Heart left ventricle (tissue), 16 donors: ENCODE data around the gene THSD7B. TPM values are rescaled to one million over a fixed set of nuclear protein-coding genes. Genes with fewer than 3 reads are reported as not detected.

ENCODE experiments used
- ATAC-seq, 4 donors: fragments of 200-7000 bp; cut with Tn5 transposase; one replicate each; pipeline ENCODE4 v1.9.1; 2020 to 2022; ENCODE audit warnings: moderate library complexity in 4 of 4, mild to moderate bottlenecking in 3 of 4, moderate number of reproducible peaks in 1 of 4
- DNase-seq, 5 donors: peaks; one replicate each; pipeline ENCODE4 v3.0.0-alpha.2; 2020
- H3K27ac ChIP-seq, 12 donors: fragments of 200-600 bp; sonication (generic) in 4 of 12; one replicate each; pipeline versions ENCODE4 v1.5.0 to v1.8.0; 2016 to 2022; ENCODE audit warnings: mild to moderate bottlenecking in 2 of 12
- H3K27me3 ChIP-seq, 9 donors: fragments of 200-600 bp; sonication (generic) in 2 of 9; one replicate each; pipeline versions ENCODE4 v1.5.1 to v1.8.0; 2016 to 2022; ENCODE audit warnings: mild to moderate bottlenecking in 3 of 9
- H3K36me3 ChIP-seq, 9 donors: fragments of 200-600 bp; sonication (generic) in 2 of 9; one replicate each; pipeline versions ENCODE4 v1.5.0 to v1.8.0; 2018 to 2022; ENCODE audit warnings: mild to moderate bottlenecking in 2 of 9
- H3K4me1 ChIP-seq, 12 donors: fragments of 200-600 bp; sonication (generic) in 4 of 12; one replicate each; pipeline versions ENCODE4 v1.5.0 to v1.8.0; 2016 to 2022; ENCODE audit warnings: mild to moderate bottlenecking in 3 of 12
- H3K4me3 ChIP-seq, 12 donors: fragments of 200-600 bp; sonication (generic) in 4 of 12; one replicate each; pipeline versions ENCODE4 v1.5.0 to v1.8.0; 2017 to 2022; ENCODE audit warnings: mild to moderate bottlenecking in 9 of 12, moderate library complexity in 4 of 12
- H3K9me3 ChIP-seq, 12 donors: fragments of 200-600 bp; sonication (generic) in 4 of 12; one replicate each; pipeline versions ENCODE4 v1.5.0 to v1.8.0; 2016 to 2022; ENCODE audit warnings: mild to moderate bottlenecking in 1 of 12
- POLR2A ChIP-seq, 2 donors: fragments of 450-650 bp; IDR thresholded peaks; one replicate each; pipeline ENCODE4 v1.6.1; 2017; ENCODE audit warnings: antibody characterized with exemption in 2 of 2, mild to moderate bottlenecking in 2 of 2, moderate library complexity in 2 of 2
- WGBS, 4 donors: extraction: QIAGEN DNeasy Blood & Tissue Kit in 2 of 4; methylation state at CpG; one replicate each; pipeline versions ENCODE4 v1.1.5 to v1.1.7; 2013 to 2018; 5-methylcytosine and 5-hydroxymethylcytosine counted together
- intact Hi-C, 10 donors: fragments of 100-400 bp; cut with DNase I; formaldehyde crosslinking; loops; one replicate each; pipeline versions ENCODE4 v1.11.1 to v1.14.2; 2022
- polyA plus RNA-seq, 2 donors: library from polyadenylated mRNA; stranded (reverse); fragments of 200-250 nt; gene quantifications; one replicate each; pipeline ENCODE4 v1.2.3, GENCODE V29; 2013
- total RNA-seq, 9 donors: library from RNA; depleted of rRNA in 2 of 9; stranded (reverse); fragments of >200 nt in 2 of 9; fragmentation: NEBNext Ultra II Directional in 3 of 9; extraction: Animal tissue kit (Norgen Biotek cat#: 25700) in 3 of 9; gene quantifications; one replicate each; pipeline versions ENCODE4 v1.1.0 to v1.2.4, GENCODE V29; 2016 to 2023
- TF ChIP-seq, protein P1 (sequence below), 12 donors: fragments of 200-600 bp; sonication (generic) in 4 of 12; IDR thresholded peaks; one replicate each; pipeline versions ENCODE4 v1.5.0 to v1.8.0; 2018 to 2022; ENCODE audit warnings: antibody characterized with exemption in 12 of 12, mild to moderate bottlenecking in 5 of 12
- donor health status: ischemic (EF 13 %, LVEDD 7.1; RV severe dilation, severe dysfunction).
- donor health status: healthy with polysubstance abuse.
- donor health status: DM: no; HTN: yes; CAD: no.
- donor health status: DM: no; HTN: no; CAD: no.
- donor health status: ischemic (EF 25% LVEDD 6.9; RV normal size, moderate dysfunction).
- donor health status: ischemic (EF 25% LVEDD 5.7; RV mildly dilated, moderate dysfunction).
- donor health status: healthy.
- donor health status: DM: yes; HTN: yes; CAD: no.
- donor health status: ischemic (EF 35%, LVEDD 5.7; RV mildly dilated, moderate dysfunction).
- donor health status: nonischemic (EF 11% LVEDD 7.7; RV severe dilation, severe dysfunction).
- donor health status: DM: yes; HTN: yes; CAD: no.
- donor health status: PGD.
- donor health status: ischemic (EF 29% LVEDD 5.4; RV normal size, mild dysfunction).
- donor health status: nonischemic (EF 23%, LVEDD 6.1; RV moderate dilation, normal function).

Gene THSD7B
- total and polyA plus RNA-seq, 11 donors, result 0.04 to 0.43 (median 0.17) TPM

DNA sequence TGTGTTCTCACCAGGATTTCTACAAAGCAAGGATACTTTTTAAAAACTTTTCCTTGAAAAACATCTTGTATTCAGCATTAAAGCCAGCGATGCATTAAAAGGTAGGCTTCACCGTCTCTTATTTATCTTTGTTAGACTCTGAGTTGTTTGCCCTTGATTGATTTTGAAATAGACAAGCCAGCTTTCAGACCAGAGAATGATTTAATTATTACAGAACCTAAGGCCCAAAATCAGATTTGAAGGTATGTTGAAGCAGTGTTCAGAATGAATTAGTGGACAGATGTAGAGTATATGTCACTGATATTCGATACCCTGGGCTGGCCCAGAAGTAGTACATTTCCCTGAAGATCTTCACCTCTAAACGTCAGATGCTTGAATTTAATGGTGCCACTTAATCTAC lies 136.4 kb downstream of the THSD7B start:
- WGBS, 4 donors, result 68 to 82% (median 74%) methylated on average over 4 of the region's 4 CpGs
- H3K4me1 ChIP-seq, result no peaks in the 10 kb centered on the region
- no peak for ATAC-seq

DNA sequence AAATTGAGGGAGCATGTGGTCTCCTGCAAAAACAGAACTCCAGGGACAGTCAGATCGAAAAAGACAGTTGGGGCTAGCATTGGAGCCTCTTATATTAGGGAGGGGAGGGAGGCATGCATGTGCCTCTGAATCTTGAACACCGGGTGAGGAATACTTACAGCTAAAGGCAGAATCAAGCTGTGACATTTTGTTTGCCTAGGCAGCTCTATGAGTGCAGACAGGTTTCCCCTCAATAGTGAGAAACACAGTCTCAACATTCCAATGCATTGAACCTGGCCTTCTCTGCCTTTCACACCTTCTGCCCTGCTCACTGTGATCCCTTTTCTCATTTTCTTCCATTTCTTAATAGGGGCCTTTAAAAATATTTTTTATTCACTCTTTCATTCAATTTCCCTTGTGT lies 140.4 kb downstream of the THSD7B start:
- ATAC-seq (no peak), DNase-seq (no peak)
- 54 to 63% (median 59%) methylated on average over 2 of the region's 2 CpGs for WGBS, 4 donors
- intact Hi-C loops, result loop anchor here in 1 of 10 donors (5.0 kb wide), 1 partner anchor 717 kb away; no protein-coding TSS in a partner anchor
- TF ChIP-seq, protein P1, sequence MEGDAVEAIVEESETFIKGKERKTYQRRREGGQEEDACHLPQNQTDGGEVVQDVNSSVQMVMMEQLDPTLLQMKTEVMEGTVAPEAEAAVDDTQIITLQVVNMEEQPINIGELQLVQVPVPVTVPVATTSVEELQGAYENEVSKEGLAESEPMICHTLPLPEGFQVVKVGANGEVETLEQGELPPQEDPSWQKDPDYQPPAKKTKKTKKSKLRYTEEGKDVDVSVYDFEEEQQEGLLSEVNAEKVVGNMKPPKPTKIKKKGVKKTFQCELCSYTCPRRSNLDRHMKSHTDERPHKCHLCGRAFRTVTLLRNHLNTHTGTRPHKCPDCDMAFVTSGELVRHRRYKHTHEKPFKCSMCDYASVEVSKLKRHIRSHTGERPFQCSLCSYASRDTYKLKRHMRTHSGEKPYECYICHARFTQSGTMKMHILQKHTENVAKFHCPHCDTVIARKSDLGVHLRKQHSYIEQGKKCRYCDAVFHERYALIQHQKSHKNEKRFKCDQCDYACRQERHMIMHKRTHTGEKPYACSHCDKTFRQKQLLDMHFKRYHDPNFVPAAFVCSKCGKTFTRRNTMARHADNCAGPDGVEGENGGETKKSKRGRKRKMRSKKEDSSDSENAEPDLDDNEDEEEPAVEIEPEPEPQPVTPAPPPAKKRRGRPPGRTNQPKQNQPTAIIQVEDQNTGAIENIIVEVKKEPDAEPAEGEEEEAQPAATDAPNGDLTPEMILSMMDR (IDR thresholded peaks at IDR 0.05), result no peak
- no peak for TF ChIP-seq POLR2A (IDR thresholded peaks at IDR 0.05)
- no peaks in the 10 kb centered on the region for H3K4me1 ChIP-seq
- H3K36me3 ChIP-seq, result no peaks in the 10 kb centered on the region
- H3K27me3 ChIP-seq, result no peaks in the 10 kb centered on the region
- no peak overlapping the region for H3K4me3 ChIP-seq
- no peak overlapping the region for H3K27ac ChIP-seq
- no peaks in the 10 kb centered on the region for H3K9me3 ChIP-seq

More for the DNA sequence above, 136.4 kb downstream of the THSD7B start:
- TF ChIP-seq POLR2A (IDR thresholded peaks at IDR 0.05), result no peak
- TF ChIP-seq, protein P1 (IDR thresholded peaks at IDR 0.05), result no peak
- Histone ChIP-seq H3K27ac (no peak overlapping the region), H3K27me3 (no peaks in the 10 kb centered on the region), H3K36me3 (no peaks in the 10 kb centered on the region), H3K9me3 (peaks cover 0 to 2% (median 0%) of the 10 kb centered on the region in 12 donors), H3K4me3 (peak overlapping the region in 1 of 12 donors; percentile 7)
- no peak for DNase-seq
- intact Hi-C loops, result no loop called here

DNA sequence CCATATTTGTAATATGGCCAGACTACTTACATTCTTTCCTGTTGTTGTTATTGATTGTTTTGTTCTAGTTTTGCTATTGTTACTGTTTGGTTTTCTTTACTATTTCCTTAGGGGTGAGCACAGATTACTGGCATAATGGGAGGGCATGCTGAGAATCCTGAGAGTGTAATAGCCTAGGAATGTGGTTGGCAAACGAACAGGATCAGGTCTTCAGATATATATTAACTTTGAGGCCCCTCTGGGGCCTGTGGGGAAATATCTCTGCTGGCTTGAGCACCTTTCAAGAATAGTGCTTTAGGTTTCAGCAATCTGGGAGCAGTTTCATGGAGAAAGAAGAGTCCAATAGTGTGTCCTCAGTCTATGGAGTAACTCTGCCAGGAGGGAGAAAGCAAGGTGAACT lies 144.4 kb downstream of the THSD7B start:
- intact Hi-C loops, result loop anchor here in 1 of 10 donors (5.0 kb wide), 1 partner anchor 713 kb away; no protein-coding TSS in a partner anchor
- no peak for ATAC-seq
- no peak for DNase-seq
- 9 to 26% (median 16%) methylated on average over 1 of the region's 1 CpG for WGBS, 4 donors
- H3K27ac ChIP-seq, result no peak overlapping the region
- no peaks in the 10 kb centered on the region for H3K4me1 ChIP-seq
- H3K9me3 ChIP-seq, result no peaks in the 10 kb centered on the region
- no peaks in the 10 kb centered on the region for H3K36me3 ChIP-seq
- H3K27me3 ChIP-seq, result no peaks in the 10 kb centered on the region
- no peak overlapping the region for H3K4me3 ChIP-seq
- TF ChIP-seq, protein P1 (IDR thresholded peaks at IDR 0.05), result no peak
- TF ChIP-seq POLR2A (IDR thresholded peaks at IDR 0.05), result no peak

DNA sequence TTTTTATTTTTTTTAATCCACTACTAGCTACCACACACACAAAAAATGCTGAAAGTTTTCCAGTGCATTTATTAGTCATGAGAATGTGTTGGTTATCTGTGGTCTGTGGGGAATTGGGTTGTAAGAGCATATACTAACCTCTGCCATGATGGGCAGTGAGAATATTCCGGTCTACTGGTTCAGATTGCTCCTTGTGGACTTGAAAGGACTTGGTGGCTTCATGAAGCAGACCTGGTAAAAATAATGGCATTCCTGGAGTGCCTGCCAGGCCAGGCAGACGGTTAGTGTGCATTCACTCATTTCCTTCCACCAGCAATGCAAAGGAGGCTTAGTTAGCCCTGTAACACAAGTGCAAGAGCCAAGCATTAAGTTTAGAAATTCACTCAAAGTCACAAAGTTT lies 150.8 kb downstream of the THSD7B start:
- H3K4me3 ChIP-seq, result no peak overlapping the region
- no peaks in the 10 kb centered on the region for H3K4me1 ChIP-seq
- no peak for ATAC-seq
- H3K9me3 ChIP-seq, result peaks cover 0 to 11% (median 0%) of the 10 kb centered on the region in 12 donors
- intact Hi-C loops, result loop anchor here in 1 of 10 donors (5.0 kb wide), 1 partner anchor 499 kb away; no protein-coding TSS in a partner anchor
- H3K27me3 ChIP-seq, result no peaks in the 10 kb centered on the region
- H3K36me3 ChIP-seq, result no peaks in the 10 kb centered on the region
- WGBS, 4 donors, result 48 to 75% (median 53%) methylated on average over 2 of the region's 2 CpGs
- DNase-seq, result no peak
- no peak overlapping the region for H3K27ac ChIP-seq
- TF ChIP-seq, protein P1 (IDR thresholded peaks at IDR 0.05), result no peak
- TF ChIP-seq POLR2A (IDR thresholded peaks at IDR 0.05), result no peak
